Suprapubic skin (tissue), 4 donors: ENCODE data around the gene PTK6. TPM values are rescaled to one million over a fixed set of nuclear protein-coding genes. Genes with fewer than 3 reads are reported as not detected.

ENCODE experiments used
- DNase-seq, 2 donors: peaks; one replicate each; pipeline ENCODE4 v3.0.0-alpha.2; 2019; ENCODE audit warnings: low spot score in 2 of 2
- H3K27ac ChIP-seq: fragments of 200-600 bp; sonication (generic); one replicate; pipeline ENCODE4 v1.5.1; 2019
- H3K27me3 ChIP-seq: fragments of 200-600 bp; sonication (generic); one replicate; pipeline ENCODE4 v1.5.1; 2019
- H3K36me3 ChIP-seq: fragments of 200-600 bp; sonication (generic); one replicate; pipeline ENCODE4 v1.5.1; 2019
- H3K4me1 ChIP-seq: fragments of 200-600 bp; sonication (generic); one replicate; pipeline ENCODE4 v1.5.1; 2019
- H3K4me3 ChIP-seq: fragments of 200-600 bp; sonication (generic); one replicate; pipeline ENCODE4 v1.5.1; 2019; ENCODE audit warnings: mild to moderate bottlenecking
- H3K9me3 ChIP-seq: fragments of 200-600 bp; sonication (generic); one replicate; pipeline ENCODE4 v1.5.1; 2019
- EP300 ChIP-seq: sonication (generic); formaldehyde crosslinking; IDR thresholded peaks from one replicate; pipeline ENCODE4 v1.6.1; 2017; ENCODE audit warnings: antibody characterized with exemption
- POLR2A ChIP-seq, 2 donors: fragments of 450-650 bp; IDR thresholded peaks; one replicate each; pipeline ENCODE4 v1.6.1; 2017; ENCODE audit warnings: antibody characterized with exemption in 2 of 2, mild to moderate bottlenecking in 2 of 2, moderate library complexity in 2 of 2
- POLR2AphosphoS5 ChIP-seq, 3 donors: sonication (generic); formaldehyde crosslinking; IDR thresholded peaks; one replicate each; pipeline ENCODE4 v1.6.1; 2017; ENCODE audit warnings: antibody characterized with exemption in 3 of 3
- WGBS: methylation state at CpG from one replicate; pipeline ENCODE4 v1.1.5; 2018; 5-methylcytosine and 5-hydroxymethylcytosine counted together
- total RNA-seq, 4 donors: library from RNA; depleted of rRNA; stranded (reverse); fragments of >200 nt; gene quantifications; one replicate each; pipeline ENCODE4 v1.1.0, GENCODE V29; 2016
- TF ChIP-seq, protein P1 (sequence below), 2 donors: fragments of 200-600 bp in 1 of 2; fragments of 450-650 bp in 1 of 2; sonication (generic) in 1 of 2; IDR thresholded peaks; one replicate each; pipeline ENCODE4 v1.5.1; 2016 to 2019; ENCODE audit warnings: antibody characterized with exemption in 2 of 2, mild to moderate bottlenecking in 1 of 2, moderate library complexity in 1 of 2

Gene PTK6
- total RNA-seq, 4 donors from 2014 or later = 58.0 to 70.6 (median 65.6) TPM

DNA sequence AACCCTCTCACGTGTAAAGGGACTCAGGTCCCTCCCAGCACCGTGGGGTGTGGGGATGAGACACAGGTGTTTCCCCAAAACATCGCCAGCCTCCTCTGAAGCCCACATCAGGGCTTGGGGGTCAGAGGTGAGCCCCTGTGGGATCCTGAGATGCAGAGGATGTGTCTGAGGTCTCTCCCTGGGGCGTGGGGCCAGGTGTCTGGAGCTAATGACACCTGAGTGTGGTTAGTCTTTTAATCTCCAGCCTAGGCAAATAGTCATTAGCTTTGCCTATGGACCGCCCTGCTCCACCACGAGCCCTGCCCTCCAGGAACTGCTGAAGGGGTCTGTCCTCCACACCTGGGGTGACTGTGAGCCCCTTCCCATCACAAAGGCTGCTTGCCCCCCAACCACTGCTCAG is 8.6 kb upstream of the PTK6 start:
- TF ChIP-seq EP300 (no peak), POLR2AphosphoS5 (IDR thresholded peaks at IDR 0.05) (no peak)
- H3K27me3 ChIP-seq = peaks cover 41% of the 10 kb centered on the region
- no peak overlapping the region for H3K27ac ChIP-seq
- H3K9me3 ChIP-seq = no peaks in the 10 kb centered on the region
- no peaks in the 10 kb centered on the region for H3K36me3 ChIP-seq
- no peak for DNase-seq
- no peak overlapping the region for H3K4me3 ChIP-seq
- peaks cover 32% of the 10 kb centered on the region for H3K4me1 ChIP-seq
- WGBS = 34% methylated on average over 3 of the region's 6 CpGs

DNA sequence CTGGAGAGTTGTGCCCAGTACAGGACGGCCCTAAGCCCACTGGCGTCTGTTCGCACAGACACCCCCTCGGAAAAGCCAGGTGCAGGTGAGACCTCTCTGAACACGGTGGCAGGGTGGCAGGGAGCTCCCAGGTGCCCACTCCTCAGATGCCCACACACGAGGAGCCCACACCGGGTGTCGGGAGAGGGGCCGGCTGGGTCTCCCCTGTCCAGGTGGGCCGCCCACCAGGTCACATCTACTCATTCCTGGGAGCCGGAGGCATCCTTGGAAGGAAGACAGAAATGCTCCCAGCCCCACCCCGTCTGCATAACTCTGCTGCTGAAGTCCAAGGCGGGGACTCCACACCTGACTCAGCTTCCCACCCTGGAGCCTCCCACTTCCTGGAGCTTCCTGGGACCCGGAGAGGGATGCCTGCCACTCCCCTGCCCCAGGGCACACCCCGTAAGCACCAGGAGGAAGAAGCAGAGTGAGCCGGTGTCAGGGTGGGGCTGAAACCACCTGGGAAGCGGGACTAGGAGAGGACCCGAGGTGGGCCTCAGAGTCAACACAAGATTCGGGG is 7.9 kb upstream of the PTK6 start:
- TF ChIP-seq POLR2AphosphoS5 (IDR thresholded peaks at IDR 0.05) (no peak), POLR2A (IDR thresholded peaks at IDR 0.05) (no peak)
- Histone ChIP-seq H3K27me3 (peaks cover 39% of the 10 kb centered on the region), H3K9me3 (no peaks in the 10 kb centered on the region), H3K36me3 (no peaks in the 10 kb centered on the region), H3K4me3 (no peak overlapping the region), H3K27ac (no peak overlapping the region), H3K4me1 (peaks cover 40% of the 10 kb centered on the region)
- no peak for DNase-seq
- 45% methylated on average over 4 of the region's 19 CpGs for WGBS

DNA sequence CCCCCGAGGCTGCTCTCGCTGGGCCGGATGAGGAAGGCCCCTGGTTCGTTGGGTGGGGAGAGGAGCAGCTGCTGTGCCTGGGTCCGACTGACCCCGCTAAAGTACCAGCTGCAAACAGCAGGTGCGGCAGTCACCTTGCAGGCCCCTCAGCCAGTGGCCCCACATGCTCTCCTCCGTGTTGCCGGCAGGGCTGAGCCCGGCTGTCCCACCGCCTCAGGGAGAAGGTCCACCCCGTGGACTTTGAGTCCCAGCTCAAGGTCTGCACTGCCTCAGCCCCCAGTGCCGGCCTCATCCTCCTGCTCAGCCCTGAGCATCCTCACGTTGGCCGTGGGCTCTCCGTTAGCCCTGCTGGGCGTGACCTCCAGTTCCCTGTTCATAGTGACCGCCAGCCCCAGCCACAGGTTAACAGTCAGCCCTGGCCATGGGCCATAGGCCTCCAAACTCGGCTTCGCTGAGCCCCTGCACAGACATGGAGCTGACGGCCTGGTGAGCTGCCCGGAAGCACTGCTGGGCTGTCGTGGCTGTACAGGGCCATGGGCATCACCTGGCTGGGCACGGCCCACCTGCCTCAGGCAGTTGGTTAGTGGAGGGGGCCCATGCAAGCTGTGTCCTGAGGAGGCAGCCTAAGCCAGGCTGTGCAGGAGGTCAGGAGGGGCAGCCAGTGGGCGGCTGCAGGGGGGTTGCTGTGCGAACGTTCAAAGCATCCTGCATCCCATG is 7.2 kb upstream of the PTK6 start:
- 48% methylated on average over 5 of the region's 27 CpGs for WGBS
- no peaks in the 10 kb centered on the region for H3K36me3 ChIP-seq
- no peak for DNase-seq
- peaks cover 33% of the 10 kb centered on the region for H3K27me3 ChIP-seq
- peaks cover 45% of the 10 kb centered on the region for H3K4me1 ChIP-seq
- TF ChIP-seq POLR2AphosphoS5 (IDR thresholded peaks at IDR 0.05) (no peak), EP300 (no peak), POLR2A (IDR thresholded peaks at IDR 0.05) (no peak)
- TF ChIP-seq, protein P1, sequence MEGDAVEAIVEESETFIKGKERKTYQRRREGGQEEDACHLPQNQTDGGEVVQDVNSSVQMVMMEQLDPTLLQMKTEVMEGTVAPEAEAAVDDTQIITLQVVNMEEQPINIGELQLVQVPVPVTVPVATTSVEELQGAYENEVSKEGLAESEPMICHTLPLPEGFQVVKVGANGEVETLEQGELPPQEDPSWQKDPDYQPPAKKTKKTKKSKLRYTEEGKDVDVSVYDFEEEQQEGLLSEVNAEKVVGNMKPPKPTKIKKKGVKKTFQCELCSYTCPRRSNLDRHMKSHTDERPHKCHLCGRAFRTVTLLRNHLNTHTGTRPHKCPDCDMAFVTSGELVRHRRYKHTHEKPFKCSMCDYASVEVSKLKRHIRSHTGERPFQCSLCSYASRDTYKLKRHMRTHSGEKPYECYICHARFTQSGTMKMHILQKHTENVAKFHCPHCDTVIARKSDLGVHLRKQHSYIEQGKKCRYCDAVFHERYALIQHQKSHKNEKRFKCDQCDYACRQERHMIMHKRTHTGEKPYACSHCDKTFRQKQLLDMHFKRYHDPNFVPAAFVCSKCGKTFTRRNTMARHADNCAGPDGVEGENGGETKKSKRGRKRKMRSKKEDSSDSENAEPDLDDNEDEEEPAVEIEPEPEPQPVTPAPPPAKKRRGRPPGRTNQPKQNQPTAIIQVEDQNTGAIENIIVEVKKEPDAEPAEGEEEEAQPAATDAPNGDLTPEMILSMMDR (IDR thresholded peaks at IDR 0.05) = no peak
- no peak overlapping the region for H3K27ac ChIP-seq
- H3K4me3 ChIP-seq = no peak overlapping the region
- no peaks in the 10 kb centered on the region for H3K9me3 ChIP-seq

DNA sequence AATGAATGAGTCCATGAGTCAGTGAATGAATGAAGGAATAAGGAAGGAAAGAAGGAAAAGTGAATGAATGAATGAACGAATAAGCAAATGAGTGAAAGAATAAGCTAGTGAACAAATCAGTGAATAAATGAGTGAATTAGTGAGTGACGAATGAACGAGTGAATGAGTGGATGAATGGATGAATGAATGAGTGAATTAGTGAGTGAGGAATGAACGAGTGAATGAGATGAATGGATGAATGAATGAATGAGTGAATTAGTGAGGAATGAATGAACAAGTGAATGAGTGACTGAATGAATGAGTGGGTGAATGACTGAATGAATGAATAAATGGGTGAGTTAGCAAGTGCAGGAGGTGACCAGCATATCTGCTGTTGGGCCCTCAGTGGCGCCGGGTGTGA is 6.6 kb upstream of the PTK6 start:
- Histone ChIP-seq H3K27ac (no peak overlapping the region), H3K4me3 (no peak overlapping the region), H3K27me3 (peaks cover 29% of the 10 kb centered on the region), H3K4me1 (peaks cover 52% of the 10 kb centered on the region), H3K9me3 (no peaks in the 10 kb centered on the region), H3K36me3 (no peaks in the 10 kb centered on the region)
- TF ChIP-seq POLR2A (IDR thresholded peaks at IDR 0.05) = no peak
- TF ChIP-seq EP300 = no peak
- TF ChIP-seq POLR2AphosphoS5 (IDR thresholded peaks at IDR 0.05) = no peak
- TF ChIP-seq, protein P1 (IDR thresholded peaks at IDR 0.05) = no peak
- WGBS = 90% methylated on average over 6 of the region's 6 CpGs
- no peak for DNase-seq

DNA sequence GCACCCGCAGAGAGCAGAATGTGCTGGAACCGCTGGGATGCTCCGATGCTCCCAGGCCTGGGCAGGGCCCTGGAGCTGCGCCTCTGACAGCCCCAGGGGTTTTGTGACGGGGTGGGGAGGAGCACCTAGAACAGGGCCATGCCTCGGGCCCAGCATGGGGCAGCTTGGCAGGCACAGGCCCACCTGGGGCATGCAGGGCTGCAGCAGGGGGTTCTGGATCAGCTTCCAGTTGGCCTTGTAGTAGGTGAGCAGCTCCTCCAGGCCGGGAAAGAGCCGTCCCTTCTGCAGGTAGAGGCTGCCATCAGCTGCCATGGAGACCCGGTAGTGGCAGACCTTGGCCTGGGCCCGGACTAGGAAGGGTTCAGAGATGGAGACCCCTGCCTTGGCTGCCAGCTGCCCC is 6.0 kb upstream of the PTK6 start:
- no CpG with 5 or more reads among the region's 10 CpGs for WGBS
- no peak overlapping the region for H3K27ac ChIP-seq
- H3K4me3 ChIP-seq = no peak overlapping the region
- no peaks in the 10 kb centered on the region for H3K9me3 ChIP-seq
- DNase-seq = no peak
- H3K36me3 ChIP-seq = no peaks in the 10 kb centered on the region
- H3K27me3 ChIP-seq = peaks cover 22% of the 10 kb centered on the region
- TF ChIP-seq POLR2AphosphoS5 (IDR thresholded peaks at IDR 0.05) = no peak
- TF ChIP-seq POLR2A (IDR thresholded peaks at IDR 0.05) = no peak
- no peak for TF ChIP-seq EP300
- TF ChIP-seq, protein P1 (IDR thresholded peaks at IDR 0.05) = no peak
- H3K4me1 ChIP-seq = peaks cover 58% of the 10 kb centered on the region

DNA sequence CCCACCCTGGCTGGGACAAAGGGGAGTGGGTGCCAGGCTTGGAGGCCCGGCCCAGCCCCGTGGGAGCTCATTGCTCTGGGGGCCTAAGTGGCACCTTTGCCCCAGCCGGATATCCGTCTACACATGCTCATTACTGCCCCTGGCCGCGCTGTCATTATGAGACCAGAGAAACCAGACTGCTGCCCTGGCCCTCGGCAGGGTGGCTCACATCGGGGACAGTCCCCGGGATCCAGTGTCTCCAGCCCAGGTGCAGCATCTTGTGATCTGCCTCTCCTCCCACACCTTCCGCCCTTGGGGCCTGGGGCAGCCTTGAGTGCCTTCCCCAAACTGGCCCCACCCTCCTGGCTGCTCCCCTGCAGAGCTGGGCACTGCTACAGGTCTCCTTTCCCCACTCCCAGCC is 5.5 kb upstream of the PTK6 start:
- Histone ChIP-seq H3K36me3 (no peaks in the 10 kb centered on the region), H3K27me3 (peaks cover 18% of the 10 kb centered on the region), H3K4me1 (peaks cover 61% of the 10 kb centered on the region), H3K9me3 (no peaks in the 10 kb centered on the region), H3K27ac (no peak overlapping the region), H3K4me3 (no peak overlapping the region)
- TF ChIP-seq POLR2A (IDR thresholded peaks at IDR 0.05) (no peak), EP300 (no peak), POLR2AphosphoS5 (IDR thresholded peaks at IDR 0.05) (no peak)
- TF ChIP-seq, protein P1 (IDR thresholded peaks at IDR 0.05) = no peak
- WGBS = 75% methylated on average over 5 of the region's 10 CpGs
- DNase-seq = no peak
